D341Med (cell line): ENCODE data around the gene CRYM.

Experiments used
- DNase-seq: peaks from one replicate; pipeline ENCODE4 v3.0.0; 2012; ENCODE audit warnings: low spot score

CRYM gene

GRCh38 chr16:21244518-21245215 lies 33.4 kb downstream of the CRYM start:
- DNase-seq, result no peak

- no peak for DNase-seq
Observed at GRCh38 chr16:21242756-21243155, 35.3 kb downstream of the CRYM start.

- DNase-seq, result no peak
Observed at GRCh38 chr16:21239646-21240045, 38.4 kb downstream of the CRYM start.

GRCh38 chr16:21236831-21237230 lies 41.3 kb downstream of the CRYM start:
- no peak for DNase-seq

- no peak for DNase-seq
Observed at GRCh38 chr16:21235199-21235585, 42.9 kb downstream of the CRYM start.

GRCh38 chr16:21233521-21234150 lies 44.5 kb downstream of the CRYM start, which contains the start of gene ANKS4B:
ANKS4B (plus strand) TSS chr16:21233699; CDS start chr16:21233738, 39 bp downstream.
- DNase-seq, result no peak

GRCh38 chr16:21233045-21233520 lies 45.0 kb downstream of the CRYM start:
- no peak for DNase-seq

GRCh38 chr16:21228361-21228872 lies 49.7 kb downstream of the CRYM start:
- no peak for DNase-seq

- DNase-seq, result no peak
Observed at GRCh38 chr16:21227866-21228265, 50.2 kb downstream of the CRYM start.

GRCh38 chr16:21226749-21227148 lies 51.3 kb downstream of the CRYM start:
- no peak for DNase-seq

GRCh38 chr16:21224800-21225199 lies 53.3 kb downstream of the CRYM start:
- no peak for DNase-seq

GRCh38 chr16:21223787-21224186 lies 54.3 kb downstream of the CRYM start:
- no peak for DNase-seq

GRCh38 chr16:21222495-21223337 lies 55.4 kb downstream of the CRYM start:
- no peak for DNase-seq

GRCh38 chr16:21219551-21219950 lies 58.5 kb downstream of the CRYM start:
- no peak for DNase-seq

GRCh38 chr16:21218153-21218552 lies 59.9 kb downstream of the CRYM start:
- DNase-seq, result no peak

GRCh38 chr16:21217121-21217520 lies 61.0 kb downstream of the CRYM start:
- no peak for DNase-seq

- no peak for DNase-seq
Observed at GRCh38 chr16:21214086-21214485, 64.0 kb downstream of the CRYM start.

- no peak for DNase-seq
Observed at GRCh38 chr16:21211486-21211885, 66.6 kb downstream of the CRYM start, which contains the start of gene ZP2. ZP2 (minus strand) TSS chr16:21211574; CDS start chr16:21211547, 27 bp downstream.
